22Rv1 (cell line): ENCODE measurements around the gene PTPRD.

Source experiments
- CTCF ChIP-seq: fragments of 450-650 bp; IDR thresholded peaks from 2 replicates; pipeline ENCODE4 v1.5.1; 2017; ENCODE audit warnings: mild to moderate bottlenecking
- ZFX ChIP-seq: fragments of 450-650 bp; IDR thresholded peaks from 2 replicates; pipeline ENCODE4 v1.6.1; 2017; ENCODE audit warnings: antibody characterized with exemption, borderline replicate concordance

- TF ChIP-seq CTCF (no peak), ZFX (no peak)
Observed at GRCh38 chr9:8647824-8648223, 1965.0 kb downstream of the PTPRD start.
